GM18511 (cell line): ENCODE data around the gene CNIH3.
A peak's percentile ranks its signal among the peaks of the same experiment; 100 is the strongest.

Source experiments
- ATAC-seq: cut with Tn5 transposase; IDR thresholded peaks from one replicate; pipeline ENCODE4 v1.9.1; 2021; ENCODE audit warnings: mild to moderate bottlenecking, moderate library complexity; ENCODE audit not compliant: unreplicated experiment

CNIH3 gene

DNA sequence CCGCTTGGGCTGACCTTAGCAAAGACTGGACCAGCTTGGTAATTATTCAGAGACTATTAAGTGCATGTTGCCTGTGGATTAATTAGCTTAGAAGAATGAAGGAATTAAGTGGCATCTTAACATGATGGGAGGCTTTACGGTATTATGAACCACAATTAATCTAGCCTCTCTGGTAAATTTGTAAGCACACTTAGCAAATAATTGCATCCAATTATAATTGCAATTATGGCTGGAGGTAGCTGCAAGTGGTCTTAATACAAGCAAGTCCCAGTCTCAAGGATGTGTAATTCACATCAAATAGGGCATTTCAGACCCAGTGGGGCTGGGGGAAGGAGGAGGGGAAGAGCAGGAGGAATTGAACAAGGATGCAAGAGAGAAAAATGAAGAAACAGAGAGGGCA lies 151.6 kb downstream of the CNIH3 start:
- ATAC-seq = no peak

DNA sequence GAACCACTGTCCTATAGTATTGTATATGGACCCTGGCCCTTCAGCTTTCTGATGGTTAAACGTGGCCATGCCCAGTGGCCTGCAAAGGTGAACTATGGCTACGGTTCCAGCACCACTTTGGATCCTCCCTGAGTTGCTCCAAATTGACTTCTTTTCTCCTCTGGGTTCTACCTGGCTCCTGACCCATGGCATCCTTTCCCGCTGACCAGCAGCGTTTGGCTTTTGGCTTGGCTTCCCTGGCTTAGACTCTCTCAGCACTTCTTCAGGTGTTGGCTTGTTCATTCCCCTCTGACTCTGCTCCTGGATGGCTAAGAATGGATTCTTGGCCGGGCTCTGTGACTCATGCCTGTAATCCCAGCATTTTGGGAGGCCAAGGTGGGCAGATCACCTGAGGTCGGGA lies 152.9 kb downstream of the CNIH3 start:
- no peak for ATAC-seq

DNA sequence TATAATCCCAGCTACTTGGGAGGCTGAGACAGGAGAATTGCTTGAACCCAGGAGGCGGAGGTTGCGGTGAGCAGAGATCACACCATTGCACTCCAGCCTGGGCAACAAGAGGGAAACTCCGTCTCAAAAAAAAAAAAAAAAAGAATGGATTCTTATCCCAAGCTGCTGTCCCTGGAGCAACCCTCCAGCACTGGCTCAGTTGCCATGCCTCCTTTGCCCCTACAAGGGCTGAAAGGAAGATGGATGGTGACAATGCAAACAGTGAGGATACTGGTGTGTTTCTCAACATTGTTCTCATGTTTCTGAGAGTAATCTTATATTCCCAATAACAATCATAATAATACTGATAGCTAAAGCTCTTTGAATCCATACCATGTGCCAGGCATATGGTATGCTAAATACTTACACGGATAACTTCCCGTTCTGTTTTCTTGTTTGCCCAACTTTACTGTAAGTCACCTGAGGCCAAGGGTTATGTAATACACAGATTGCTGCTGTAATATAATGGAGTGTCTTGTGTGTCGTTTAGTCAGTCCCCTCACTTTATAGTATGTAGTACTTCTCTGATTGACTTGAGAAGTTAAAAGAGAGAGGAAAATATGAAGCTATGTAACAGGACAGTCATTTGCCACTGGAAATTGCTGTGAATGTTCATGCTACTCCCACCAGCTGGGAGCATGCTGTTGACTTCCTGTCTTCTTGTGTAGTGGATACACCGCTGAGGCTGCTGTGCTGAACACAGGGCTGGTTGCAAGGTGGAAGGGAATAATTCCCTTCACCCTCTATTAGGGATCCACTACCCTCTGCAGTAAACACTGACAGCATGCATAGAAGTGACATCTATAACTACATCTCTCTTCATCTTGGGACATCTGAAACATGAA lies 153.6 kb downstream of the CNIH3 start:
- no peak for ATAC-seq

DNA sequence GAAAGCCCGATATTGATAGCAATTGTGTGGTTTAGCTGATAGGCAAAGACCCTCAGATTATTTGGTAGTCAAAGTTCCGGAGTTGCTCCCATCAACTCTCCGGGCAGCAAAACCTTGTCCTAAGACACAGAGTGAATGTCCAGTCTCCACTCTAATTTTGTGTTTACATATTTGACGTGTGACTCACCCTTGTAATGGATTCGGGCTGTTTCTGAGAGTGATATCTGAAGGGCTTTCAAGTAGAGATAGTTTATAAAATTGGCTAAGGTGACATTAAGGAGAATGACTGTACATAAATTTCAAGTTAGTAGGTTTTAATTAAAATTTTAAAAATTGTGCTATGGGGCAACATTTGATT lies 154.2 kb downstream of the CNIH3 start:
- ATAC-seq = no peak

DNA sequence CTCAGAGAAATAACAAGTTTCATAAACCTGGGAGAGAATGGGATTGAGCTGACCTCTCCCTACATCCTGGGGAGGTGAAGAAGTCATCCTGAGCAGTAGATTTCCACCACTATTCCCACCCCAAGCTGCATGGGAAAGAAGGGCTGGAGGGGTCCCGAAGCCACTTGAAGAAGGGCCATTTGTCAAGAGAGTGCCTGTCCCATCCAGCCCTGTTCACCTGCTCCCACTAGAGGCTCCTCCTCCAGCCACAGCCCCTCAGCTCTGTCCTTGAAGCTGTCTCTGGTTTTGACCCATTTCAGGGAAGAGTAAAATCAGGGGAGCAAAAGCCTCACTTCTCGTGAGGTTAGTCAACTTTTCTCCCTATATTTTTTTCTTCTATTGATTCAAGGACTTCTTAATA lies 157.5 kb downstream of the CNIH3 start:
- ATAC-seq = no peak

DNA sequence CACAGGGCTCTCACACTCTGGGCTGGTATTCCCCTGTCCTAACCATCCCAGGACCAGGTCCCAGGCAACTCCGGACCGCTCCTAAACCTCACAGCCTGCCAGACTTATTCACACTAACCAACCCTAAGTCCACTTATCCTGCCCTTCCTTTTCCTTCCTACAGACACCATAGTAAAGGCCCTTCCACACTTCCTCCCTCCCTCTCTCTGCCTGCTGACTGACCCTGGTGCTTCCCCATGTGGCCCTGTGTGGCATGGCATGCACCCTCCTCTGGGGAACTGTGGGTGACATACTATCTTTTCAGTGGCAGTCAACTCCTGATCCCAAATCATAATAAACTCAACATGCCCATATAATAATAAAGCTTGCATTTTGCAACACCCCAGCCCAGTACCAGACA lies 158.3 kb downstream of the CNIH3 start:
- ATAC-seq = peak; percentile 94

DNA sequence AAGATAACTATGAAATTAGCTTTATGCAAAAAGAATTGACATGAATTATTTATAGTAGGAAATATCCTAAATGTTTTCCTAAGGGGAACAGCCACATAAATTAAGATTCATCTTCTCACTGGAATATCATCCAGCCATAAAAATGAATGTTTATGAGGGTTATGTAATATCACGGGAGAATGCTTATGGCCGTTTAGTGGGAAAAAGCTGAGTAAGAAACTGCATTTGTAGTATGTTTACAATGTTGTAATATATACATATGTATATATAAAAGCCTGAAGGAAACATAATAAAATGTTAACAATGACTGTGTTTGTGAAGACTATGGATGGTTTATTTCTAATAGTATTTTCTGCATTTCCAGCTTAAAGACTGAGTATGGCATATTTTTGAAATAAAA lies 161.1 kb downstream of the CNIH3 start:
- ATAC-seq = no peak

DNA sequence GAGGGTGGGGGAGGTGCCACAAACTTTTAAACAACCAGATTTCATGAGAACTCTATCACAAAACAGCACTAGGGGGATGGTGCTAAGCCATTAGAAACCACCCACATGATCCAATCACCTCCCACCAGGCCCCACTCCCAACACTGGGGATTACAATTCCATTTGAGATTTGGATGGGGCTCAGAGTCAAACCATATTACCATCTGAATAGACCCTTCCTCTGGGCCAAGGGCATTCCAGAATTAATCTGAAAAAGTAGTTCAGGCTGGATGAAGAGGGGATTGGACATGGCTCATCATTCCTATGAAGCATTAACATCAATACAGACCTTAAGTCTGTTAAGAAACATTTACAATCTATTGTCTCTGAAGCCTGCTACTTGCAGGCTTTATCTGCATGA lies 163.4 kb downstream of the CNIH3 start:
- no peak for ATAC-seq

DNA sequence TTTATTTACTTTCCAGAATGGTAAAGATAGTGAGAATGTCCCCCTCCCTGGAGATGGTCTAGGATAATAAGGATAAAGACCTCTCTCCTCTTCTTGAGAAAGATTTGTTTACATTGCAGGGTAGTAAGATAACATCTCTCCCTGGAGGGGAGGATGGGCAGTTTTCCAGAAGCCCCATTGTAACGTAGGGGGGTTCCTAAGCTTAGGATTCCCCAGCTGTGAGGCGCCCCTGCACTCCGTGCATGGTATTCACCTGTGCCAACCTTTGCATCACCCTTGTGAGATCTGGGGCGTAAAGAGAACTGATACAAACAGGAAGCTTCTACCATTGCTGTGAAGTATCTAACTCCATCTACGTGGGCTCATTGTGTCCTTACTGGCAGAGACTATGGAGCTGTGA lies 164.6 kb downstream of the CNIH3 start:
- no peak for ATAC-seq

DNA sequence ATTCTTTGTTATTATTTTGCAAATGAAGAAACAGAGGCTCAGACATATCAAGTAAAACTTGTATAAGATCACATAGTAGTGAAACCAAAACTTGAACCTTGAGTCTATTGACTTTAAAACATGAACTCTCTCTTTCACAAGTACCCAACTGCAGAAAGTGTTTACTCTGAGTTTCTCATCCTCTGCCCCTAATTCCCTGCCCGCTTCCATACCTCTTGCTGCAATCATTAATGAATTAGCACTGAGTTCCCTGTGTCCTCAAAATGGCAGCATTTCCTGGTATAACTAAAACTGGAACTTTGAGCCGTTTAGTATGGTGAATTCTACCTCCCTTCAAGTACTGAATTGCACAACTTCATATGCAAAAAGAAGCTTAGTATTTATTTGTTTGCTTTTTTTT lies 165.7 kb downstream of the CNIH3 start:
- peak; percentile 52 for ATAC-seq

DNA sequence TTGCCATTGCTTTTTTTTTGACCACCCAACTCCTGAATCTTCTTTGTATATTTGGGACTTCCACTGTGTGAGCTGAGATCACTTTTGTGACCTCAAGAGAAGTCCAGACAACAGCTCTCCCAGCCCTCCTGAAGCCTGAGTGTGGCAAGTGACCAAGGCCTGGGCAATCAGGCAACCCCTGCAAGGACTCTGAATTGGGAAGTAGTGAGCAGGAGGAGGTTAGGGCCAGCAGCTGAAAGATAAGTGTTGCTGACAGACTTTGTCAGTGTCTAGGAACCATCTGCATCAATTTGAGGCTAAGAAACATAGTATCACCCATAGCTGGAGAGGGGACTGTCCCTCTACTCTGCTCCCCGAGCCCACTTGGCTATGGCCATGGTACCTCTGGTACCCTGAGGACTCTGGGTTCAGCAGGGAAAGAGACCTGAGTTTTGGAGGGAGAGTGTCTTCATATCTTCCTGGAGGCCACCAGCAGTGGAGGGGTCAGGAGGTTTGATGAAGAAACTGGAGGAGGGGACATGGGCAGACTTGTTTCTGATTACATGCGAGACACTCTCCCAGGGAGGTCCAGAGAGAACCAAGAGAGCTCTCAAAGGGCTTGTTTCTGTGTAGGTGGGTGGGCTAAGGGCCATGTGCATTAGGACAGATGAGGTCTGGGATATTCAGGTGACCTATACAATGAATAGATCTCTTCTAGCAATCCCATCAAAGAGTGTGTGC lies 166.3 kb downstream of the CNIH3 start:
- ATAC-seq = peak; percentile 7

DNA sequence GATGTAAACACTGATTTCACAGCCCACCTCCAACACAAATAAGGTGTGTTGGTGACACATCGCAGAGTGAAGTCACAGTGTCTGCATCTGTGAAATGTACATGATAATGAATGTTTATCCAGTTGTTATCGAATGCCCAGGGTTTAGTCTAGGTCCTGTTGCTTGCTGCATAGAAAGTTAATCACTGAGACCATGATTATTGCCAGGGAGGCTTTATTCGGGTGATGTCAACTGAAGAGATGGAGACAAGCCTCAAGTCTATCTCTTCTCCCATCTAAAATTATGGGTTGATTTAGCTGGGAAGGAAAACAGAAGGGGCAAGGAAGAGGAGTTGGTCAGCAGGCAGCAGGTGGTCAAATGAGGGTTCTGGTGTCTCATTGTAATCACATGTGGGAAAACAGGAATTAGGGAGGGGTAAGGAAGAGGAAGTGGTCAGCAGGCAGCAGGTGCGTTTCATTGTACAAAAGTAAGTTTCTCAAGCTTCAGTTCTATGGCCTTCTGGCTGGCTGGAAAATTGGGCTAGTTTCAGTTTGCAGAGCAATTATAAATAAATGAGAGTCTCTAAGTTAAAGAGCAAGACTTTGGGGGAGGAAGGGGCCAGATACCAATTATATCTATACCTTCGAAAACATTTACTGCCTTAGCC lies 167.0 kb downstream of the CNIH3 start:
- peak; percentile 75 for ATAC-seq

DNA sequence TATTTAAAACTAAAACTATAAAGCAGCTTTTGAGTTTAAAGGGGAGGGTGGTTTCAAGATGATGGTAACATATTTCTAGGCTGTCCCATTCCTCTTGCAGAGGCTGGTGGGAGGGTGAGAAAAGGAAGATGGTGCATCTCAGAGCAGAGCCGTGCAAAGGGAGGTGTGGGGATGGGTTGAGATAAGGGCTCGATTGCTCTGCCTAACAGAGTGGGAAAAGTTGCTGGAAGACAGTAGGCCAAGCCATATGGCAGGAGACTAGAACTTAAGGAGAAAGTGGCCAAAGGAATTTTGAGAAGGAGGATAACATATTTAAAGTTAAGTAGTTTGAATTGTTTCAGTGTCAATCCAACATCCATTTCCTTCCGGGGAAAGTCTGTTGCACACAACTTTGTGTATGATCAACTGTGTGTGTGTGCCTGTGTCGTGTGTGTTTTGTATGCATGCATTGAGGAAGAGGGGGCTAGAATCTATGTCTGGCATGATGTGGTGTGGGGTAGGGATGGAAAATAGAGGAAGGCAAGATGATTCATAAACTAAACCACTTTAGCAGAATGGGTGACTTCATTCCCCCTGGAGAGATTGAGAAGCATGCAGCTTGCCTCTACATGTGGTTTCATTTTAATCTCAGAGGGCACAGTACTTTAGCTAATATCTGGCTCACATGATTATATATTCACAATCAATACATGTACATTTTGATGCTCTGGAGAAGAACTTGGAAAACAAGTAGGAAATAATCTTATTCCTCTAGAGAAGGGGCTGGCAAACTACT lies 168.3 kb downstream of the CNIH3 start:
- no peak for ATAC-seq

DNA sequence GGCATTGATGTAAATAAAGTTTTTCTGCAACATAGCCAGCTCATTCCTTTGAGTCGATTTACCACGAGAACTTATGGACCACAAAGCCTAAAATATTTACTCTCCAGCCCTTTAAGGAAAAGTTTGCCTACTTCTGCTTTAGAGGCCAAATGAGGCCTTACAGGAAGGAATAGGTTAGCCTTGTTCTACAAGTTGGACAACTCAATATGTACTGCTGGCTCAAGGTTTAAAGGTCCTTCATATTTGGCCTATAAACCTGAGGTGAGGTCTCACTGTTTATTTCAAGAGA lies 168.9 kb downstream of the CNIH3 start:
- ATAC-seq = no peak

DNA sequence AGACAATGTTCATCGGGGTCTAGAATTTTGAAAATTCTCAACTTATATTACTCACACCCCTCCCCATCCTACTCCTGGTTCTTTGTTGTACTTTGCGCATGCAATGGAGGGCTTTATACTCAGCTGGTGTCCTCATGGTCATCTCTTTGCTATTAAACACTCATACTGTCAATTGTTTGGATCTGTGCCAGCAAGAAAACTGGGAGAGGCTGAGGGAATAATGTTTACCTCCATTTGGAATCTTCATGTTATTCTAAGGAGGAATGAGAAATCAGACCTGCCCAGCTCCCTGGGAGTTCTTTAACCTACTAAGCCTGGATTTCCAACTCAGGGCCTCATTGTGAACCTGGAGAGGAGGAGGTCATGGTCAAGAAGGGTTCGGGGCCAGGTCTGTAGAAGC lies 169.5 kb downstream of the CNIH3 start:
- no peak for ATAC-seq

DNA sequence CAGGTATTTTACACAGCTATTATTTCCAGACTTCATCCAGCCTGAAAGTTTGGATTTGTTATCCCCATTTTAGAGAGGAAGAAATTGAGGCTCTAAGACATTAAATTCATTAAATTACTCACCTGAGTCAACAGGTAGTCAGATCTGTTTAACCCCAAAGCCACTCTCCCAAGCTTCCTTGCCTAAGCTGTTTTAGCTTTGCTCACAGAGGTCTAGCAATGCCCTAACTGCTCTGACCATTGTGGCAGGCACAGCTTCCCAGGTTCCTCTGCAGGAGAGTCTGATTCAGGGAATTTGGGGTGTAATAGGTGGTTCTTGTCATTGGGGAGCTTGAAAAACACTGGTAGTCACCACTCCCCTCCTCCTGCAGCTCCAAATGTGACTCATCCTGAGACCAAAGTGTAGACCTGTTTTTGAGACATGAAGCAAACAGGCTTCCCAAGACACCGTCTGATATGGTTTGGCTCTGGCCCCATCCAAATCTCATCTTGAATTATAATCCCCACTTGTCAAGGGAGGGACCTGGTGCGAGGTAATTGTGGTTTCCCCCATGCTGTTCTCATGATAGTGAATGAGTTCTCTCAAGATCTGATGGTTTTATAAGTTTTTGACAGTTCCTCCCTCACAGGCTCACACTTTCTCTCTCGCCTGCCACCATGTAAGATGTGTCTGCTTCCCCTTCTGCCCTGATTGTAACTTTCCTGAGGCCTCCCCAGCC lies 170.6 kb downstream of the CNIH3 start:
- ATAC-seq = no peak

DNA sequence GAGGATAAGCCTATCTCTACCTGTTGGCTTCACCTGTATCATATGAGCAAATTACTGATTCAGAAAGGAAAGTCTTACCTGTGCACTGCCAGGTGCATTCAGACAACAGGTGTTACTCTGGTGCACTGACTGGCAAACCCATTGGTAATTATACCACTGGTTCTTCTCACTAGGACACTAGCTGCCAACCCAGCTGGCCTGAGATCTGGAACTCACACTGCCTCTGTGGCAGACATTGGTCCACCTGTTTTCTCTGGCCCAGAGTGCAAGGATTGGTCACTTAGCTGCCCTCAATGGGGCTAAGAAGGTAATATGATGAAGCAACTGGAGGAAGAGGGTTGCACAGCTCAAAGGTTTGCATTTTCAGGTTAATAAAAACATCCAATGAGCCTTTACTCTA lies 173.2 kb downstream of the CNIH3 start:
- ATAC-seq = no peak
